Measurements from ENCODE around the gene LRRC9.

The LRRC9 gene

GRCh38 chr14:60102389-60102788 is 182.4 kb downstream of the LRRC9 start:
- H3K4me3 ChIP-seq (ENCODE audit: low read depth, low read length), result no peak overlapping the region
- no peak for DNase-seq (ENCODE audit: low read depth)
- TF ChIP-seq CTCF (IDR thresholded peaks at IDR 0.05; ENCODE audit: insufficient read depth, low read depth, low read length, missing control alignments), result no peak

GRCh38 chr14:60106339-60106738 is 186.4 kb downstream of the LRRC9 start:
- no peak for TF ChIP-seq CTCF (IDR thresholded peaks at IDR 0.05; ENCODE audit: insufficient read depth, low read depth, low read length, missing control alignments)
- DNase-seq (ENCODE audit: low read depth), result no peak

GRCh38 chr14:60107477-60107876 is 187.5 kb downstream of the LRRC9 start:
- TF ChIP-seq CTCF (IDR thresholded peaks at IDR 0.05; ENCODE audit: insufficient read depth, low read depth, low read length, missing control alignments), result no peak
- DNase-seq (ENCODE audit: low read depth), result no peak
- no peak overlapping the region for H3K4me3 ChIP-seq (ENCODE audit: low read depth, low read length)

More at GRCh38 chr14:60106339-60106738, 186.4 kb downstream of the LRRC9 start:
- H3K4me3 ChIP-seq (ENCODE audit: low read depth, low read length), result no peak overlapping the region

- no peak for TF ChIP-seq CTCF (IDR thresholded peaks at IDR 0.05; ENCODE audit: insufficient read depth, low read depth, low read length, missing control alignments)
- DNase-seq (ENCODE audit: low read depth), result no peak
- H3K4me3 ChIP-seq (ENCODE audit: low read depth, low read length), result no peak overlapping the region
Measured at GRCh38 chr14:60111732-60112131, 191.8 kb downstream of the LRRC9 start.

Data from GM12865 (cell line).